HEK293 (cell line): ENCODE measurements around the gene PRR15L.

Source experiments
- CTCF ChIA-PET: fragments of 350-600 bp; formaldehyde crosslinking; extraction: SDS; loops from one replicate; lab custom pipeline; 2021; ENCODE audit warnings: antibody characterized with exemption; lab: Yijun Ruan, JAX
- POLR2A ChIA-PET: fragments of 300-600 bp; formaldehyde crosslinking; extraction: SDS; loops from one replicate; lab custom pipeline; 2020; ENCODE audit warnings: antibody characterized with exemption, inconsistent platforms; lab: Yijun Ruan, JAX
- H3K27ac ChIP-seq: fragments of 200-500 bp; sonication (Bioruptor generic); 2 replicates; pipeline ENCODE4 v1.5.1; 2014; ENCODE audit warnings: low read depth, low read length, control low read depth, inconsistent platforms; ENCODE audit errors: extremely low read depth
- H3K36me3 ChIP-seq, 2 experiments: fragments of 200-500 bp in 1 of 2; sonication (Bioruptor generic) in 1 of 2; 1 replicate in 1 of 2; 2 replicates in 1 of 2; pipeline ENCODE4 v1.5.1; 2014 to 2017; ENCODE audit warnings: inconsistent platforms in 2 of 2, low read length in 2 of 2; ENCODE audit not compliant: control insufficient read depth in 2 of 2, insufficient read depth in 1 of 2
- H3K4me1 ChIP-seq: fragments of 200-500 bp; sonication (Bioruptor generic); 2 replicates; pipeline ENCODE4 v1.5.1; 2014; ENCODE audit warnings: mild to moderate bottlenecking, low read length, inconsistent platforms; ENCODE audit not compliant: control insufficient read depth, insufficient read depth
- H3K4me3 ChIP-seq: 2 replicates; pipeline ENCODE4 v1.5.1; 2011; ENCODE audit warnings: low read depth, mild to moderate bottlenecking, control low read depth, low read length, moderate library complexity
- H3K9me3 ChIP-seq: fragments of 200-500 bp; sonication (Bioruptor generic); 2 replicates; pipeline ENCODE4 v1.5.1; 2014; ENCODE audit warnings: low read depth, low read length, inconsistent platforms; ENCODE audit not compliant: control insufficient read depth, insufficient read depth
- EGR2 ChIP-seq: fragments of 450-650 bp; formaldehyde crosslinking; IDR thresholded peaks from 2 replicates; pipeline ENCODE4 v1.5.1; 2016; ENCODE audit warnings: low read depth, missing biosample characterization, missing genetic modification characterization
- HOXA7 ChIP-seq: sonication (generic); formaldehyde crosslinking; IDR thresholded peaks from 2 replicates; pipeline ENCODE4 v1.8.1; 2022; ENCODE audit warnings: missing genetic modification reagents, borderline replicate concordance
- KLF1 ChIP-seq: fragments of 450-650 bp; formaldehyde crosslinking; IDR thresholded peaks from 2 replicates; pipeline ENCODE4 v1.5.1; 2016; ENCODE audit warnings: missing biosample characterization, missing genetic modification characterization
- SCRT2 ChIP-seq: fragments of 450-650 bp; formaldehyde crosslinking; IDR thresholded peaks from 2 replicates; pipeline ENCODE4 v1.5.1; 2016; ENCODE audit warnings: missing biosample characterization, missing genetic modification characterization
- ZBTB8A ChIP-seq: fragments of 450-650 bp; formaldehyde crosslinking; IDR thresholded peaks from 2 replicates; pipeline ENCODE4 v1.5.1; 2016; ENCODE audit warnings: missing biosample characterization, missing genetic modification characterization
- ZFP69B ChIP-seq: fragments of 450-650 bp; formaldehyde crosslinking; IDR thresholded peaks from 2 replicates; pipeline ENCODE4 v1.5.1; 2016; ENCODE audit warnings: missing biosample characterization, missing genetic modification characterization
- ZNF133 ChIP-seq: fragments of 450-650 bp; formaldehyde crosslinking; IDR thresholded peaks from 2 replicates; pipeline ENCODE4 v1.5.1; 2016; ENCODE audit warnings: missing biosample characterization, missing genetic modification characterization
- ZNF138 ChIP-seq: fragments of 450-650 bp; formaldehyde crosslinking; IDR thresholded peaks from 2 replicates; pipeline ENCODE4 v1.5.1; 2016; ENCODE audit warnings: missing biosample characterization, missing genetic modification characterization, borderline replicate concordance
- ZNF155 ChIP-seq: fragments of 450-650 bp; formaldehyde crosslinking; IDR thresholded peaks from 2 replicates; pipeline ENCODE4 v1.5.1; 2016; ENCODE audit warnings: missing biosample characterization, missing genetic modification characterization
- ZNF2 ChIP-seq: fragments of 450-650 bp; formaldehyde crosslinking; IDR thresholded peaks from 2 replicates; pipeline ENCODE4 v1.5.1; 2016; ENCODE audit warnings: missing biosample characterization, missing genetic modification characterization
- ZNF292 ChIP-seq: fragments of 450-650 bp; formaldehyde crosslinking; IDR thresholded peaks from 2 replicates; pipeline ENCODE4 v1.5.1; 2016; ENCODE audit warnings: low read depth, missing biosample characterization, missing genetic modification characterization, borderline replicate concordance
- ZNF529 ChIP-seq: fragments of 450-650 bp; formaldehyde crosslinking; IDR thresholded peaks from 2 replicates; pipeline ENCODE4 v1.5.1; 2017; ENCODE audit warnings: missing genetic modification characterization, missing biosample characterization; ENCODE audit not compliant: insufficient replicate concordance
- ZNF600 ChIP-seq: fragments of 450-650 bp; formaldehyde crosslinking; IDR thresholded peaks from 2 replicates; pipeline ENCODE4 v1.5.1; 2016; ENCODE audit warnings: missing biosample characterization, missing genetic modification characterization
- ZNF654 ChIP-seq: fragments of 450-650 bp; formaldehyde crosslinking; IDR thresholded peaks from 2 replicates; pipeline ENCODE4 v1.5.1; 2016; ENCODE audit warnings: low read depth, missing biosample characterization, missing genetic modification characterization
- ZSCAN30 ChIP-seq: fragments of 450-650 bp; IDR thresholded peaks from 2 replicates; pipeline ENCODE4 v1.5.1; 2018; ENCODE audit warnings: missing biosample characterization, mild to moderate bottlenecking, missing genetic modification characterization, moderate library complexity
- TF ChIP-seq, protein P1 (sequence below): fragments of 450-650 bp; formaldehyde crosslinking; IDR thresholded peaks from 2 replicates; pipeline ENCODE4 v1.5.1; 2016; ENCODE audit warnings: missing biosample characterization, missing genetic modification characterization
- TF ChIP-seq, protein P2 (sequence below): fragments of 450-650 bp; formaldehyde crosslinking; IDR thresholded peaks from 2 replicates; pipeline ENCODE4 v1.5.1; 2016; ENCODE audit warnings: missing biosample characterization, missing genetic modification characterization
- TF ChIP-seq, protein P3 (sequence below): fragments of 450-650 bp; formaldehyde crosslinking; IDR thresholded peaks from 2 replicates; pipeline ENCODE4 v1.5.1; 2016; ENCODE audit warnings: missing biosample characterization, missing genetic modification characterization, low read depth
- TF ChIP-seq, protein P4 (sequence below): fragments of 450-650 bp; formaldehyde crosslinking; IDR thresholded peaks from 2 replicates; pipeline ENCODE4 v1.5.1; 2017; ENCODE audit warnings: missing biosample characterization, mild to moderate bottlenecking, missing genetic modification characterization, moderate library complexity
- TF ChIP-seq, protein P5 (sequence below): fragments of 450-650 bp; formaldehyde crosslinking; IDR thresholded peaks from 2 replicates; pipeline ENCODE4 v1.5.1; 2017; ENCODE audit warnings: missing biosample characterization, missing genetic modification characterization

PRR15L gene

DNA sequence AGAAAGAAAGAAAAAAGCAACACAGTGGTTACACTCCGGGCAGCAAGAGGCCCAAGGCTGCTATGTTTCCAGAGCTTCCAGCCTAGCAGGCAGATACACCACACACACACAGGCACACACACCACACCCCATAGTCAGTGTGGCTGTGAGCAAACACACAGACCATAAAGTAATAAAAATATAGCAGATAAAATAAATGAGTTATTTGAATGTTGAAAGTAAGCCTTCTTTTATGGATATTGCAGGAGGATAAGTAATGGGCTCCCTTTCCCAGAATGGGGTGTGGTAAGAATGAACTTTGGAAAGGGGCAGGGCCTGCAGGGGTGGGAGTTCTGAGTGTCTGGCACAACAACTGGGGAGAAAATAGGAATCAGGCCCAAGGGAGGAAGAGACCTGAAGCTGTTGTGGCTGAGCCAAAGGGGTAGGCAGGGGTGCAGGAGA is 8.4 kb upstream of the PRR15L start:
- no peak overlapping the region for H3K4me3 ChIP-seq
- TF ChIP-seq KLF1 (tag by site-specific recombination) (peak; percentile 79), ZSCAN30 (no peak), ZBTB8A (tag by site-specific recombination) (peak; percentile 31; the same call in 1 of the 2 replicates), ZFP69B (tag by site-specific recombination) (no peak), ZNF155 (tag by site-specific recombination) (no peak), EGR2 (tag by site-specific recombination) (no peak), ZNF600 (tag by site-specific recombination) (peak; percentile 50; the same call in 1 of the 2 replicates)
- TF ChIP-seq, all 188 proteins: peak for 3
- no peaks in the 10 kb centered on the region for H3K9me3 ChIP-seq
- ChIA-PET POLR2A (interaction anchor here (1.7 kb wide), 1 partner anchor 71 kb away, joined by 4 read pairs; the partner anchor contains the start of gene SP2), CTCF (interaction anchor here (0.6 to 21.9 kb wide), 3 partner anchors 12 to 76 kb away, joined by 4 to 592 read pairs (median 5); partner anchors contain the start of genes PNPO and PRR15L)
- H3K4me1 ChIP-seq = no peaks in the 10 kb centered on the region
- H3K36me3 ChIP-seq = no peaks in the 10 kb centered on the region
- H3K27ac ChIP-seq = no peak overlapping the region

DNA sequence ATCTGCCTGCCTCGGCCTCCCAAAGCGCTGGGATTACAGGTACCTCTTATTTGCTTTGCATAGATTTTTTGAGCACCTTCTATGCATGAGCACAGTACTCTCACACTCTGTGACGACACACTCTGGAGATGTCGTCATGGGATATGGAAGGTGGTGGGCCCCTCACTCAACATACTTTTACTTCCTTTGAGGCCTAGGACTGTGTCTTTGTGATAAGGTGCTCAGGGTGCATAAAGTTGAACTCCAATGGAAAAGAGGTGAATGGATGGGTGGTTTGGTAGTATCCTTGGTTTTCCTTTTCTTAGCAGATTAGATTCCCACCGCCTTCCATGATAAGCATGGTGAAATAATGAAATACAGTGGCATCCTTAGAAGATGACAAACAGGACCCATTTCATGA is 7.2 kb upstream of the PRR15L start:
- Histone ChIP-seq H3K9me3 (no peaks in the 10 kb centered on the region), H3K27ac (no peak overlapping the region), H3K4me1 (peaks cover 5% of the 10 kb centered on the region), H3K4me3 (no peak overlapping the region), H3K36me3 (no peaks in the 10 kb centered on the region)
- no peak for TF ChIP-seq ZNF529 (tag by site-specific recombination)
- TF ChIP-seq ZNF292 (tag by site-specific recombination) = no peak
- TF ChIP-seq, protein P1, sequence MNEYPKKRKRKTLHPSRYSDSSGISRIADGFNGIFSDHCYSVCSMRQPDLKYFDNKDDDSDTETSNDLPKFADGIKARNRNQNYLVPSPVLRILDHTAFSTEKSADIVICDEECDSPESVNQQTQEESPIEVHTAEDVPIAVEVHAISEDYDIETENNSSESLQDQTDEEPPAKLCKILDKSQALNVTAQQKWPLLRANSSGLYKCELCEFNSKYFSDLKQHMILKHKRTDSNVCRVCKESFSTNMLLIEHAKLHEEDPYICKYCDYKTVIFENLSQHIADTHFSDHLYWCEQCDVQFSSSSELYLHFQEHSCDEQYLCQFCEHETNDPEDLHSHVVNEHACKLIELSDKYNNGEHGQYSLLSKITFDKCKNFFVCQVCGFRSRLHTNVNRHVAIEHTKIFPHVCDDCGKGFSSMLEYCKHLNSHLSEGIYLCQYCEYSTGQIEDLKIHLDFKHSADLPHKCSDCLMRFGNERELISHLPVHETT (tag by site-specific recombination) = no peak
- TF ChIP-seq, protein P2, sequence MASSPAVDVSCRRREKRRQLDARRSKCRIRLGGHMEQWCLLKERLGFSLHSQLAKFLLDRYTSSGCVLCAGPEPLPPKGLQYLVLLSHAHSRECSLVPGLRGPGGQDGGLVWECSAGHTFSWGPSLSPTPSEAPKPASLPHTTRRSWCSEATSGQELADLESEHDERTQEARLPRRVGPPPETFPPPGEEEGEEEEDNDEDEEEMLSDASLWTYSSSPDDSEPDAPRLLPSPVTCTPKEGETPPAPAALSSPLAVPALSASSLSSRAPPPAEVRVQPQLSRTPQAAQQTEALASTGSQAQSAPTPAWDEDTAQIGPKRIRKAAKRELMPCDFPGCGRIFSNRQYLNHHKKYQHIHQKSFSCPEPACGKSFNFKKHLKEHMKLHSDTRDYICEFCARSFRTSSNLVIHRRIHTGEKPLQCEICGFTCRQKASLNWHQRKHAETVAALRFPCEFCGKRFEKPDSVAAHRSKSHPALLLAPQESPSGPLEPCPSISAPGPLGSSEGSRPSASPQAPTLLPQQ = no peak
- no peak for TF ChIP-seq ZNF138 (tag by site-specific recombination)
- ChIA-PET POLR2A (no interaction called here), CTCF (interaction anchor here (0.9 to 21.9 kb wide), 2 partner anchors 13 to 75 kb away, joined by 6 to 592 read pairs; partner anchors contain the start of genes PNPO and PRR15L)

DNA sequence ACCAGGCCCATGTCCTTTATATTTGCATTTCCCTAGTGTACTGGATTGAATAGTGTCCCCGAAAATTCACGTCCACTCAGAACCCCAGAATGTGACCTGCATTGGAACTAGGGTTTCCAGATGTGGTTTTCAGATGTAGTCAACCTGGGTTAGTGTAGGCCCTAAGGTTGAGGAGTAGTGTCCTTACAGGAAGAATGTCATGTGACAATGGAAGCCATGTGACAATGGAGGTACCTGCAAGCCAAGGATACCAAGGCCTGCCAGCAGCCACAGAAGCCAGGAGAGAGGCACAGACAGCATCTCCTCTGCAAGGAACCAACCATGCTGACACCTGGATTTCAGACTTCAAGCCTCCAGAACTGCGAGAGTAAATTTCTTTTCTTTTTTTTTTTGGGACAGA is 5.2 kb upstream of the PRR15L start:
- H3K4me1 ChIP-seq = peaks cover 13% of the 10 kb centered on the region
- ChIA-PET CTCF (interaction anchor here (9.5 to 22.4 kb wide), 2 partner anchors 11 to 15 kb away, joined by 124 to 592 read pairs; partner anchors contain the start of gene CDK5RAP3), POLR2A (no interaction called here)
- no peaks in the 10 kb centered on the region for H3K9me3 ChIP-seq
- no peak overlapping the region for H3K4me3 ChIP-seq
- TF ChIP-seq ZNF2 (tag by site-specific recombination) (no peak), SCRT2 (tag by site-specific recombination) (no peak), HOXA7 (CRISPR knock-in tag) (no peak), ZNF654 (tag by site-specific recombination) (no peak), ZNF133 (tag by site-specific recombination) (no peak)
- TF ChIP-seq, protein P3, sequence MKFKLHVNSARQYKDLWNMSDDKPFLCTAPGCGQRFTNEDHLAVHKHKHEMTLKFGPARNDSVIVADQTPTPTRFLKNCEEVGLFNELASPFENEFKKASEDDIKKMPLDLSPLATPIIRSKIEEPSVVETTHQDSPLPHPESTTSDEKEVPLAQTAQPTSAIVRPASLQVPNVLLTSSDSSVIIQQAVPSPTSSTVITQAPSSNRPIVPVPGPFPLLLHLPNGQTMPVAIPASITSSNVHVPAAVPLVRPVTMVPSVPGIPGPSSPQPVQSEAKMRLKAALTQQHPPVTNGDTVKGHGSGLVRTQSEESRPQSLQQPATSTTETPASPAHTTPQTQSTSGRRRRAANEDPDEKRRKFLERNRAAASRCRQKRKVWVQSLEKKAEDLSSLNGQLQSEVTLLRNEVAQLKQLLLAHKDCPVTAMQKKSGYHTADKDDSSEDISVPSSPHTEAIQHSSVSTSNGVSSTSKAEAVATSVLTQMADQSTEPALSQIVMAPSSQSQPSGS (tag by site-specific recombination) = no peak
- TF ChIP-seq, protein P4, sequence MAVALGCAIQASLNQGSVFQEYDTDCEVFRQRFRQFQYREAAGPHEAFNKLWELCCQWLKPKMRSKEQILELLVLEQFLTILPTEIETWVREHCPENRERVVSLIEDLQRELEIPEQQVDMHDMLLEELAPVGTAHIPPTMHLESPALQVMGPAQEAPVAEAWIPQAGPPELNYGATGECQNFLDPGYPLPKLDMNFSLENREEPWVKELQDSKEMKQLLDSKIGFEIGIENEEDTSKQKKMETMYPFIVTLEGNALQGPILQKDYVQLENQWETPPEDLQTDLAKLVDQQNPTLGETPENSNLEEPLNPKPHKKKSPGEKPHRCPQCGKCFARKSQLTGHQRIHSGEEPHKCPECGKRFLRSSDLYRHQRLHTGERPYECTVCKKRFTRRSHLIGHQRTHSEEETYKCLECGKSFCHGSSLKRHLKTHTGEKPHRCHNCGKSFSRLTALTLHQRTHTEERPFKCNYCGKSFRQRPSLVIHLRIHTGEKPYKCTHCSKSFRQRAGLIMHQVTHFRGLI (tag by site-specific recombination) = no peak
- TF ChIP-seq, protein P5, sequence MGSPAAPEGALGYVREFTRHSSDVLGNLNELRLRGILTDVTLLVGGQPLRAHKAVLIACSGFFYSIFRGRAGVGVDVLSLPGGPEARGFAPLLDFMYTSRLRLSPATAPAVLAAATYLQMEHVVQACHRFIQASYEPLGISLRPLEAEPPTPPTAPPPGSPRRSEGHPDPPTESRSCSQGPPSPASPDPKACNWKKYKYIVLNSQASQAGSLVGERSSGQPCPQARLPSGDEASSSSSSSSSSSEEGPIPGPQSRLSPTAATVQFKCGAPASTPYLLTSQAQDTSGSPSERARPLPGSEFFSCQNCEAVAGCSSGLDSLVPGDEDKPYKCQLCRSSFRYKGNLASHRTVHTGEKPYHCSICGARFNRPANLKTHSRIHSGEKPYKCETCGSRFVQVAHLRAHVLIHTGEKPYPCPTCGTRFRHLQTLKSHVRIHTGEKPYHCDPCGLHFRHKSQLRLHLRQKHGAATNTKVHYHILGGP (tag by site-specific recombination) = no peak
- H3K36me3 ChIP-seq = no peaks in the 10 kb centered on the region
- H3K27ac ChIP-seq = no peak overlapping the region
